Stimulated activated CD8-positive, alpha-beta memory T cell treated with anti-CD3 and anti-CD28 coated beads, Interleukin-4, amount 100 ng/mL, for 4 hours (primary cell): ENCODE measurements around the gene ACYP1.
"Not testable (repeated sequence)": the region's sequence is repeated elsewhere in the genome, so short reads cannot be mapped to it uniquely, and the experiment has no call there.

Experiments
- DNase-seq, 2 donors: peaks; one replicate each; pipeline ENCODE4 v3.0.0-alpha.2; 2020; ENCODE audit warnings: low read depth in 2 of 2, low spot score in 1 of 2

The ACYP1 gene

GRCh38 chr14:75068294-75069120 is 4.7 kb upstream of the ACYP1 start:
- DNase-seq, result no peak

DNA sequence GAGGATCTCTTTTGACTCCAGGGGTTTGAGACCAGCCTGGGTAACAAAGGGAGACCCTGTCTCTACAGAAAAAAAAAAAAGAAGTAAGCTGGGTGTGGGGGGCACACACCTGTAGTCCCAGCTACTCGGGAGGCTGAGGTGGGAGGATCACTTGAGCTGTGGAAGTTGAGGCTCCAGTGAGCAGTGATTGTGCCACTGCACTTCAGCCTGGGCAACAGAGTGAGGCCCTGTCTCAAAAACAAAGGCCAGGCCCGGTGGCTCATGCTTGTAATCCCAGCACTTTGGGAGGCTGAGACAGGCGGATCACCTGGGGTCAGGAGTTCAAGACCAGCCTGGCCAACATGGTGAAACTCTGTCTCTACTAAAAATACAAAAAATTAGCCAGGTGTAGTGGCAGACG is 3.9 kb upstream of the ACYP1 start:
- DNase-seq, result not testable (repeated sequence)

- DNase-seq, result no peak
Measured at GRCh38 chr14:75067212-75067611, 3.4 kb upstream of the ACYP1 start.

DNA sequence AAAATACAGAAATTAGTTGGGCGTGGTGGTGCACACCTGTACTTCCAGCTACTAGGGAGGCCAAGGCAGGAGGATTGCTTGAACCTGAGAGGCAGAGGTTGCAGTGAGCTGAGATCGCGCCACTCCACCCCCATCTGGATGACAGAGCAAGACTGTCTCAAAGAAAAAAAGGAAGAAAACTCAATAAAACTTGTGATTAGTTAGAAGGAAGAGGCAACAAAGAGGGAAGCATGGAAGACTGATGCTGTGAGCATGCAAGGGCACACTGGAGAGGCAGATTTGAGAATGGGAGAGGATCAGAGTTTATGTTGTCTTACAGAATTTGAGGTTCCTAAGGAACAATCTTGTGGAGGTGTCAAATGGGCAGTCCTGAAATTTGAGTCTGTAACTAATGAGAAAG is 2.9 kb upstream of the ACYP1 start:
- DNase-seq, result no peak

- no peak for DNase-seq
Measured at GRCh38 chr14:75064205-75064567, 362 bp upstream of the ACYP1 start.

- DNase-seq, result no peak
Measured at GRCh38 chr14:75063013-75063412, 811 bp downstream of the ACYP1 start.

GRCh38 chr14:75060420-75060819 is 3.4 kb downstream of the ACYP1 start:
- DNase-seq, result no peak

DNA sequence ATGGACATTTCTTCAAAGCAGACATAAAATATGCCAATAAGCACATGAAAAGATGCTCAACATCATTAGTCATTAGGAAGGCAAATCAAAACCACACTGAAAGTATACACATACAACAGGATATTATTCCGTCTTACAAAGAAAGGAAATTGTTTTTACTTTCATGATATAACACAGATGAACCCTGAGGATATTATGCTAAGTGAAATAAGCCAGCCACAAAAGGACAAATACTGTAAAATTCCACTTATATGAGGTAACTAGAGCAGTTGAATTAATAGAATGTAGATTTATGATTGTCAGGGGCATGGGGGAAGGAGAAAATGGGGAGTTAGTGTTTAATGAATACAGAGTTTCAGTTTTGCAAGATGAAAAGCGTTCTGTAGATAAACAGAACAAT is 4.2 kb downstream of the ACYP1 start:
- DNase-seq, result no peak

GRCh38 chr14:75054421-75054820 is 9.4 kb downstream of the ACYP1 start:
- DNase-seq, result no peak

- no peak for DNase-seq
Measured at GRCh38 chr14:75053396-75054291, 10.2 kb downstream of the ACYP1 start.

DNA sequence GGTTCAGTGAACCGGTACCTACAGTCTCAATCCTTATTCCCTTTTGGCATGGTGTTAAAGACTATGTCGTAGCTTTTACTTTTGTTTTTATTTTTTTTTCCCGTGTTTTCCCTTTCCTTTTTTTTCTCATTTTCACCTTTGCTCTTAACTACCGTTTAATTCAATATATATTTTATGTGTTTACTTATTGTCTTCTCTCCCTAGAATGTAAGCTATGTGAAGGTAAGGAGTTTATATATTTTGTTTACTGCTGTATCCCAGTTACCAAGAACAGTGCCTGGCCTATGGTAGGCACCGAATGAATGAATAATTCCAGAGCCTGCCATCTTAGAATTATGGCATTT is 12.3 kb downstream of the ACYP1 start:
- no peak for DNase-seq

DNA sequence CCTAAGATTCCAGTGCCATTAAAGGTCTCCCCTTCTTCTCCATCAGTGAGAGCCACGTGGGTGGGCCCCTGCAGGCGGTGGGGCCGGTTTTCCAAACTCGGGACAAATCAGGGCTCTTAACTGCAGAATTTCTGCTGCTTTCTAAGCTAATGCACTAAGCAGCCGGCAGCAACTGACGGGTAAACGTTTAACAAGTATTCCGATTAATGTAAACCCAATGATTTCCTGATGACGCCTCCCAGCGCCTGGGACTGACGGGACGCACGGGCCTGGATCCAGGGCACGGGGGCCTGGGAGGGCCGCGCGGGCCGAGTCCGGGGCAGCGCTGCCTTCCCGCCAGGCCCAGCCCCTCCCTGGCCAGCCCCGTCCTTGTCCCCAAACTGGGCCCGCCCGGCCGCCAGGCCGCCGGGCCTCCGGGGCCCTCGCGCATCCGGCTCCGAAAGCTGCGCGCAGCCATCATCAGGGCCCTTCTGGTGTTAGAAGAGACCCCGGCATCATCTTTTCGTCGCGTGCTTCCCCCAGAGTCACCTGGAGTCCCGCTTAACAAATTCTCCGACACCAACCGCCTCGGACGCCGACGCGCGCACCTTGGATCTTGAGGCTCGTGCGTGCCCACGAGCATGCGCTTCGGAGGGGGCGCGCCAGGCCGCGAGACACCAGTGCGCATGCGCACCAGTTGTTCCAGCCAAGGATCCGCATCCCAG is 12.8 kb downstream of the ACYP1 start, which contains the start of gene MLH3:
MLH3 (minus strand) TSS at position 616 of the 704 bp plus-strand sequence. CDS start 1,812 bp downstream, outside the sequence.
- DNase-seq, result peak; percentile 59 to 61

DNA sequence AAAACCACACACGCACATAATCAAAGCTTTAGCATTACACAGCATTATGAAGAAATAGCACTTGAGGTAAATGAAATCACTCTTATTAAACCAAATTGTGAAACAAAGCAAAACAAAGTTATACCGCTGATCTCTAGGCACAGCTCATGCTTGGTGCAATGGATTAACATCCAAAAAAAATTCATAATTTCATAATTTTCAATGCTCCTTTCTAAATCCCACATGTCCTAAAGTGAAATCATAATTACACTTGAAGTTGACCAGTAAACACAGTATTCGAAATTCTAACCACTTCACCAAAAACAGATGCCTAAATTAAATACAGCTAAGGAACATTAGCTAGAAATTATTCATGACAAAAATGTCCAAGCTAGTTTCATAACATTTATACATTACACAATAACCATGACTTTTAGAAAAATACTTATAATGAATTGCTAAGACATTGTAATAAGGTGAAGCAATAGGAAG is 14.1 kb downstream of the ACYP1 start:
- no peak for DNase-seq

DNA sequence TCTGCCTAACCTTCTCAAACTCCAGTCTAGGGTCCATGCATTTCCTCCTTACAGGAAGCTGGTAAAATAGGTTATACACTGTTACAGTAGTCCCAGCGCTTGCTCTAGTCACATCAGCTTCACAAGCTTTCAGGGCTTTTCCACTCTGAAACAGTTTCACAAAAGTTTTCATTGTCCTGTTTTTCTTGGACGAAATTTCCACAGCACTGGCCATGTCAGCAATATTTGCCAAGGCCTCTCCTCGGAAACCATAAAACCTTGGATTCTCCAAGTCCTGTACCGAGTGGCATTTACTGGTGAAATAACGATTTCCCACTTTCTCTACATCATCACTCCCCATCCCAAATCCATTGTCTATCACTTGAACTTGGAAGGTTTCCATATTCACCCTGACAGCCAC is 14.7 kb downstream of the ACYP1 start:
- DNase-seq, result no peak

DNA sequence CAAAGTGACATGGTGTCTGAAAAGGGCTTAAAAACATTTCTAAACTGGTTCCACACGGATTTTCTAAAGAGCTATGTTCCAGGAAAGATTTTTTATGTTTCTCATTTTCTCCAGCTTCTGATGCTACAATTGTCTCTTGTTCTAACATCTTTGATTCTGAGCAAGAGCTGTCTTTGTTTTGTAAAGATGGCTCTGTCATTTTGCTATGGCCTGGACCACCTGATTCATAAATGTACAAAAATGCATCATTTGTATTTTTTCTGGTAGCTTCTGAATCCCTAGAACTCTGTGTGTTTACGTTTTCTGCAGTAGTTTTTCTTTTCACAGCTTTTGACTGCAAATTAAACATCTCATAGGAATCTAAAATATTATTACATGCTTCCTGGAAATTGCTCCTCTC is 15.7 kb downstream of the ACYP1 start:
- DNase-seq, result no peak

GRCh38 chr14:75047506-75047905 is 16.3 kb downstream of the ACYP1 start:
- DNase-seq, result no peak

- no peak for DNase-seq
Measured at GRCh38 chr14:75046899-75047298, 16.9 kb downstream of the ACYP1 start.

- DNase-seq, result no peak
Measured at GRCh38 chr14:75046275-75046674, 17.5 kb downstream of the ACYP1 start.

GRCh38 chr14:75044752-75045151 is 19.1 kb downstream of the ACYP1 start:
- no peak for DNase-seq

GRCh38 chr14:75044322-75044721 is 19.5 kb downstream of the ACYP1 start:
- DNase-seq, result no peak

- no peak for DNase-seq
Measured at GRCh38 chr14:75042035-75042434, 21.8 kb downstream of the ACYP1 start.

GRCh38 chr14:75041613-75042012 is 22.2 kb downstream of the ACYP1 start:
- no peak for DNase-seq
